Right lung (tissue), 5 donors: Measurements from ENCODE around the gene AMBRA1. TPM values are rescaled to one million over a fixed set of nuclear protein-coding genes. Genes with fewer than 3 reads are reported as not detected.
"Not testable (repeated sequence)": the region's sequence is repeated elsewhere in the genome, so short reads cannot be mapped to it uniquely, and the experiment has no call there.

Source experiments
- DNase-seq, 2 donors: peaks; one replicate each; pipeline ENCODE4 v3.0.0-alpha.2; 2013
- polyA plus RNA-seq, 5 donors: library from polyadenylated mRNA; unstranded; fragments of 120-200 nt; gene quantifications; one replicate each; pipeline versions ENCODE4 v1.2.1 to v1.2.3, GENCODE V29; 2013; ENCODE audit warnings: inconsistent platforms in 1 of 5, low replicate concordance in 1 of 5; ENCODE audit not compliant: insufficient read length in 5 of 5, insufficient read depth in 1 of 5

Gene AMBRA1
- polyA plus RNA-seq, 5 donors, result 18.6 to 24.3 (median 20.7) TPM

DNA sequence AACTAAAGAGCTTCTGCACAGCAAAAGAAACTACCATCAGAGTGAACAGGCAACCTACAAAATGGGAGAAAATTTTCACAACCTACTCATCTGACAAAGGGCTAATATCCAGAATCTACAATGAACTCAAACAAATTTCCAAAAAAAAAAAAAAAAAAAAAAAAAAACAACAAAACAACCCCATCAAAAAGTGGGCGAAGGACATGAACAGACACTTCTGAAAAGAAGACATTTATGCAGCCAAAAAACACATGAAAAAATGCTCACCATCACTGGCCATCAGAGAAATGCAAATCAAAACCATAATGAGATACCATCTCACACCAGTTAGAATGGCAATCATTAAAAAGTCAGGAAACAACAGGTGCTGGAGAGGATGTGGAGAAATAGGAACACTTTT, 10.3 kb downstream of the AMBRA1 start:
- DNase-seq, result not testable (repeated sequence)

GRCh38 chr11:46582588-46582987, 11.2 kb downstream of the AMBRA1 start:
- DNase-seq, result no peak

GRCh38 chr11:46577058-46577457, 16.8 kb downstream of the AMBRA1 start:
- no peak for DNase-seq

GRCh38 chr11:46574656-46575055, 19.2 kb downstream of the AMBRA1 start:
- no peak for DNase-seq

GRCh38 chr11:46570790-46571398, 22.9 kb downstream of the AMBRA1 start:
- DNase-seq, result no peak

DNA sequence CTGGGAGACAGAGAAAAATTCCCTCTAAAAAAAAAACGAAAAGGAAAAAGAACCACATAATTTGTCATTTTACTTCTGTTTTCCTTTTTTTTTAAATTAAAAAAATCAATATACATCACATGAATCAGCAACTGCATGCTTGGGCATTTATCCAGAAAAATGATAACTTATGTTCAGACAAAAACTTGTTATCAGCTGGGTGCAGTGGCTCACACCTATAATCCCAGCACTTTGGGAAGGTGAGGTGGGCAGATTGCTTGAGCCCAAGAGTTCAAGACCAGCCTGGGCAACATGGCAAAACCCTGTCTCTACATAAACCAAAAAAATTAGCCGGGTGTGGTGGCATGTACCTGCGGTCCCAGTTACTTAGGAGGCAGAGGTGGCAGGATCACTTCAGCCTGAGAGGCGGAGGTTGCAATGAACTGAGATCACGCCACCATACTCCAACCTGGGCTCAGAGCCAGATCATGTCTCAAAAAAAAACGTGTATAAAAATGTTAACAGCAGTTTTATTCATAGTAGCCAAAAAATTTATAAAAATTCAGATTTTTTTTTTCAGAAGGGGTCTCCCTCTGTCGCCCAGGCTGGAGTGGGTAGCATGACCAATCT, 28.5 kb downstream of the AMBRA1 start:
- DNase-seq, result no peak

DNA sequence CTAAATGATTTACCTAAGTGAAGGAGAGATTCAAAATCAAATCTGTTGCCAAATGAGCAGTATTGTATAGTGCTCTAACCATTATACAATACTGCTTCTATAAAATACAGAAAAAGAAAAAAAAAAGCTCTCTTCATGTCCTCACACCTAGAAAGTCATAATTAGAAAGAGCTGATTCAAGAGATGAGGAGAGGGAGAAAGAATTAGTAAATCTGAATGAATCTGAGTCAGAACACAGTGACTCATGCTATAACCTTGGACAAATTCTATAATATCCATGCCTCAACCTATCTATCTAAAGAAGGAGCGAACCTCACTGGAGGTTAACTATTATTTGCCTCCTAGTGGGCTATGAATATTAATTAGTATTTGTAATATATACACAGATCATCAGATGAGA, 29.4 kb downstream of the AMBRA1 start:
- no peak for DNase-seq

- DNase-seq, result no peak
These were observed 31.3 kb downstream of the AMBRA1 start for GRCh38 chr11:46562527-46562926.

- peak in 1 of 2 donors; percentile 39 for DNase-seq
These were observed 33.4 kb downstream of the AMBRA1 start for GRCh38 chr11:46560300-46560991.

DNA sequence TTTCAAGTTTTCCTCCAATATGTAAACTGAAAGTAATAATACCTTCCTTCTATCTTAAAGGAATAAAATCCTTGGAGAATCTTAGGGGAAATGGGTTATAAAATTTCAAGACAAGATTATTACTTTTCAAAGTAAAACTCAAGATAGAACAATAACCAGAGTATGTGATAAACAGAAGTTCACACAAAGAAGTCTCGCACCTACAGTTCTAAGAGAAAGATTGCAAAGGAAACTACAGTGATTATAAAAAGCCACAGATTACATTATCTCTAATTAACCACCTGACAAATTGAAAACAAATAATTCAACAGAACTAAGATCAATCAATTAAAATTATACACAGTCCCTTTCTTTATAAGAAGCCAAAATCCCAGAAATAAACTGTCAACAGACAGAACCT, 34.0 kb downstream of the AMBRA1 start:
- no peak for DNase-seq

DNA sequence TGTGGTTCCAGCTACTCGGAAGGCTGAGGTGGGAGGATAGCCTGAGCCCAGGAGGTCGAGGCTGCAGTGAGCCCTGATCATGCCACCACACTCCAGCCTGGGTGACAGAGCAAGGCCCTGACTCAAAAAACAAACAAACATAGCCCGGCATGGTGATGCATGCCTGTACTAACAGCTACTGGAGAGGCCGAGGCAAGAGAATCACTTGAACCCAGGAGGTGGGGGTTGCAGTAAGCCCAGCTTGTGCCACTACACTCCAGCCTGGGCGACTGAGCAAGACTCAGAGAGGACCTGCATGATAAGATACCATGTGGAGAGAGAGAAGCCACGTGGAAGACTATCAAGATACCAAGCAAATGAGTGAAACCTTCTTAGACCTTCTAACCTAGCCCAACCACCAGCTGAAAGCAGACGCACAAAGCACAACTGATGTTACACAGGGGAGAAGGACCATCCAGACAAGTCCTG, 36.1 kb downstream of the AMBRA1 start:
- DNase-seq, result no peak

- no peak for DNase-seq
These were observed 38.4 kb downstream of the AMBRA1 start for GRCh38 chr11:46555267-46556054.

- DNase-seq, result no peak
These were observed 39.3 kb downstream of the AMBRA1 start for GRCh38 chr11:46554213-46555147.

GRCh38 chr11:46553814-46554212, 40.0 kb downstream of the AMBRA1 start:
- no peak for DNase-seq

- DNase-seq, result no peak
These were observed 42.6 kb downstream of the AMBRA1 start for GRCh38 chr11:46551261-46551660.

DNA sequence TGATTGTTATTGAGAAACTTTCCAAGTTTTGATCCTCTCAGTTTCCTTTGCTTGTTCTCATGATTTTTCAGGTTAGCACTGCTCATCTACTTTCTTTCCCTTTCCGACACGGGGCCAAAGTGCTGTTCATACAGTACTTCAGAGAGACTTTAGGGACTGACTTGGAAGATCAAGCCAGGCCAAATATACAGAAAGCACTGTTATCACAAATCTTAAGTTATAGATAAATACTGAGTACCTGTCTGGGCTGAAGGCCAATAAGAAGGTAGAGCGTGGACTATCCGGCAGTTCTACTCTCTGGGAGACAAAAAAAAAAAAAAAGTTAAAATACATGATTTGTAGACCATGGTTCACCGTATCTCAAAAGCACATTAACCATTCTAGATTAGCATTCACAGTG, 46.2 kb downstream of the AMBRA1 start:
- no peak for DNase-seq

GRCh38 chr11:46543564-46543963, 50.3 kb downstream of the AMBRA1 start:
- no peak for DNase-seq

DNA sequence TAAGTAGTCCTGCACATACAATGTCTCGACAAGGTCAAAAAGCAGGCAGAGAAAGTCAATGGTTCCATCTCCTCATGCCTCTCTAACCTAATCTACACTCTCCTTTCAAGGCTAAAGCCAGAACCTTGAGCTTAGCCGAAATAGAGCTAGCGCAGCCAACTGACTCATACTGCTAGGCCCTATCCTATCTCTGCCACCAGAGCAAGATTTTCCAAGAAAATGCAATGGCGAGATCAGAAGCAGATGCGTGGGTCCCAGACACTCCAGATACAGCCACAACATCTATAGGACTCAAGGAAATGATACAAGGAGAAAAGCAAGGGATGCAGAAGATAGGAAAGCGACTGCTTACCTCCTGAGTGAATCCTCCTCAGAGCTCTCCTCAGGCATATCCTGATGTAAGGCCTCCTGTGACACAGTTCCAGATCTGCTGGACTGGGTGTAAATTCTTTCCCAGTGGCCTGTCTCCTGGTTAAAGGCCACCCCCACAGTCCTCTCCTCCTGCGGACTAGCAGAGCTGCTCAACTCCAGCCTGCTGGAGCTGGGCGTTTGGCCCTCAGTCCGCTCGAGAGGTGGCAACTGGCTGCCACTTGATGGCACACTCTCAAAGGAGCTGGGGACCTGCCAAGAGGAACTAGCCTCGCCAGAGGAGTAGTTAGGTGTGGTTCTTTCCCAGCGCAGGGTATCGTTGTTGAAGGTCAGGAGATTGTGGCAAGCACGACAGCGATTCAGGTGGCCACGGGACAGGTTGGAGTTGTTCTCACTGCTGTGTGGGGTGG, 52.0 kb downstream of the AMBRA1 start:
- DNase-seq, result no peak

DNA sequence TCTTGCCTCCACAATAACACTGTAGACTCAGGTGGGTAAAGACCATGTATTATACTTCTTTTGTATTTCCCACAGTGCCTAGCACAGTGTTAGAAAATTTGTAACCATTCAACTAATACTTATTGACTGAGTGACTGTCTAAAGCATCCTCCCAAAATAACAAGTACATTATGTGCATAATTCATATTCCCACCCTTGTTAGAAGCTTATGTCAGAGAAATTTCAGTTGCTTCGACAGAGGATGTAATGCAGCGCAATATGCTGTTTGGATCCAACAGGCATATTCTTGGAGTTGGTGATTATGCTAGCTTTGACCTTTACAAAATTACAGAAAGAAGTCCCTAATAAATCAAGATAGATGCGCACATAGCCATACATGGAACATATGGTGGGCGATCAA, 53.0 kb downstream of the AMBRA1 start:
- no peak for DNase-seq

DNA sequence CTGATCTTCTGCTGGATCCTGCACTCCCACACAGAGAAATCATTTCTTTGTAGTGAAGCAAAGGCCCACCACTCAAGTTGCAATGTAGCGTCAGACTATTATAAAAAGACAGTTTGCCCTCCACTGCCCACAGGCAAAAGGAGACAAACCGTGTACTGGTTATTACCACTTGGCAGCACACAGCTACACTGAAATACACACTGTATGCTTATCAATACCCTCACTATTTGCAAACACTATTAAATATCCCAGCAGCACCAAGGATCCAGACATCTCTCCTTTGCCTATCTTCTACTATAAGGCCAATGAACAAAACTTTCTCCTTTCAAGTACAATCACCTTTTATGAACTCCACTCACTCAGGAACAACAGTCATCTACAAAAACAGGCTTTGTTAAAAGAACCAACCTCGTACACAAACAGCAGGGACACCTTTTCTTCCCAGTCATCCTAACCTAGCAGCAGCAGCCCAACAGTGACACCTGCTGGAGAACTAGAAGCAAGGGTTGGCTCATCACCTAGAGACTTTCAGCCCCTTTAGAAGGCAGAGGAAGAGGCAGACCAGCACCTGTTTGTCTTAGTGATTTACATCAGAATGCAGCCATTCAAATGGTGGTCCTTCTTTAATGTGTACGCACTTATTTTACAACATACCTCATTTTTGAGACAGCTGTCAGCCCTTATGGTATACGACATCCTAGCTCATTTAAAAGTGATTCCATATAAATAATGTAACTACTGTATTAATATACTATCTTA, 56.1 kb downstream of the AMBRA1 start:
- peak in 1 of 2 donors; percentile 48 for DNase-seq
